PC-9 (cell line): Measurements from ENCODE around the gene UBTD2. TPM values are rescaled to one million over a fixed set of nuclear protein-coding genes. Genes with fewer than 3 reads are reported as not detected.
A peak's percentile ranks its signal among the peaks of the same experiment; 100 is the strongest.

Source experiments
- BruUV-seq: library from RNA; stranded (reverse); fragments of 400-500 nt; replicated peaks from 2 replicates; lab custom pipeline; 2021; lab: Mats Ljungman, UMichigan
- CTCF ChIA-PET: fragments of 300-600 bp; sonication (Branson Sonifier 250); formaldehyde crosslinking; loops from one replicate; lab custom pipeline; 2022; ENCODE audit warnings: antibody characterized with exemption; lab: Charles Lee
- POLR2A ChIA-PET: fragments of 300-600 bp; sonication (Branson Sonifier 250); formaldehyde crosslinking; loops from one replicate; lab custom pipeline; 2022; ENCODE audit warnings: antibody characterized with exemption; ENCODE audit not compliant: unreplicated experiment; lab: Charles Lee
- DNase-seq, 2 experiments: peaks; one replicate each; pipeline versions ENCODE4 v3.0.0 to v3.0.0-alpha.2; 2015 to 2022; ENCODE audit warnings: mixed read lengths in 1 of 2
- H2AFZ ChIP-seq: fragments of 200-600 bp; sonication (generic); 2 replicates; pipeline ENCODE4 v1.8.1; 2017; ENCODE audit warnings: antibody characterized with exemption
- H3F3A ChIP-seq: fragments of 200-600 bp; sonication (generic); 2 replicates; pipeline ENCODE4 v1.8.1; 2017; ENCODE audit warnings: antibody characterized with exemption, mild to moderate bottlenecking, low read depth; ENCODE audit not compliant: insufficient read depth
- H3K27ac ChIP-seq: fragments of 200-600 bp; sonication (generic); 2 replicates; pipeline ENCODE4 v1.6.1; 2016; ENCODE audit warnings: mixed run types
- H3K27me3 ChIP-seq: fragments of 200-600 bp; sonication (generic); 2 replicates; pipeline ENCODE4 v1.6.1; 2016; ENCODE audit warnings: low read depth, mixed run types; ENCODE audit not compliant: insufficient read depth
- H3K36me3 ChIP-seq: fragments of 200-600 bp; sonication (generic); 2 replicates; pipeline ENCODE4 v1.6.1; 2016; ENCODE audit warnings: low read depth, mixed run types
- H3K4me1 ChIP-seq: fragments of 200-600 bp; sonication (generic); replicated peaks from 2 replicates; pipeline ENCODE4 v1.6.1; 2016; ENCODE audit warnings: mixed run types; ENCODE audit not compliant: insufficient read depth
- H3K4me2 ChIP-seq: fragments of 200-600 bp; sonication (generic); 2 replicates; pipeline ENCODE4 v1.6.1; 2017; ENCODE audit warnings: mixed run types
- H3K4me3 ChIP-seq: fragments of 200-600 bp; sonication (generic); 2 replicates; pipeline ENCODE4 v1.6.1; 2016; ENCODE audit warnings: mixed run types
- H3K79me2 ChIP-seq: fragments of 200-600 bp; sonication (generic); 2 replicates; pipeline ENCODE4 v1.6.1; 2017; ENCODE audit warnings: low read depth, mixed run types
- H3K9me2 ChIP-seq: fragments of 200-600 bp; sonication (generic); 2 replicates; pipeline ENCODE4 v1.8.1; 2017; ENCODE audit warnings: mild to moderate bottlenecking; ENCODE audit not compliant: insufficient read depth
- H3K9me3 ChIP-seq: fragments of 200-600 bp; sonication (generic); 2 replicates; pipeline ENCODE4 v1.8.1; 2016; ENCODE audit warnings: low read depth; ENCODE audit not compliant: insufficient read depth
- H4K20me1 ChIP-seq: fragments of 200-600 bp; sonication (generic); 2 replicates; pipeline ENCODE4 v1.8.1; 2017; ENCODE audit not compliant: insufficient read depth
- EZH2 ChIP-seq: fragments of 200-600 bp; sonication (generic); IDR thresholded peaks from 2 replicates; pipeline ENCODE4 v1.8.0; 2017; ENCODE audit warnings: antibody characterized with exemption, low read depth
- intact Hi-C: fragments of 100-400 bp; cut with micrococcal nuclease; formaldehyde crosslinking; loops from one replicate; pipeline ENCODE4 v1.10.0; 2022; ENCODE audit not compliant: unreplicated experiment
- total RNA-seq: library from RNA; stranded (reverse); gene quantifications from 2 replicates; pipeline ENCODE4 v1.2.3, GENCODE V29; 2021
- TF ChIP-seq, protein P1 (sequence below): fragments of 200-600 bp; sonication (generic); conservative IDR thresholded peaks from 2 replicates; pipeline ENCODE4 v1.6.1; 2017; ENCODE audit warnings: mixed run types, antibody characterized with exemption, mild to moderate bottlenecking, moderate library complexity

The UBTD2 gene
- total RNA-seq, 1 experiment from 2014 or later = 21.7 TPM

DNA sequence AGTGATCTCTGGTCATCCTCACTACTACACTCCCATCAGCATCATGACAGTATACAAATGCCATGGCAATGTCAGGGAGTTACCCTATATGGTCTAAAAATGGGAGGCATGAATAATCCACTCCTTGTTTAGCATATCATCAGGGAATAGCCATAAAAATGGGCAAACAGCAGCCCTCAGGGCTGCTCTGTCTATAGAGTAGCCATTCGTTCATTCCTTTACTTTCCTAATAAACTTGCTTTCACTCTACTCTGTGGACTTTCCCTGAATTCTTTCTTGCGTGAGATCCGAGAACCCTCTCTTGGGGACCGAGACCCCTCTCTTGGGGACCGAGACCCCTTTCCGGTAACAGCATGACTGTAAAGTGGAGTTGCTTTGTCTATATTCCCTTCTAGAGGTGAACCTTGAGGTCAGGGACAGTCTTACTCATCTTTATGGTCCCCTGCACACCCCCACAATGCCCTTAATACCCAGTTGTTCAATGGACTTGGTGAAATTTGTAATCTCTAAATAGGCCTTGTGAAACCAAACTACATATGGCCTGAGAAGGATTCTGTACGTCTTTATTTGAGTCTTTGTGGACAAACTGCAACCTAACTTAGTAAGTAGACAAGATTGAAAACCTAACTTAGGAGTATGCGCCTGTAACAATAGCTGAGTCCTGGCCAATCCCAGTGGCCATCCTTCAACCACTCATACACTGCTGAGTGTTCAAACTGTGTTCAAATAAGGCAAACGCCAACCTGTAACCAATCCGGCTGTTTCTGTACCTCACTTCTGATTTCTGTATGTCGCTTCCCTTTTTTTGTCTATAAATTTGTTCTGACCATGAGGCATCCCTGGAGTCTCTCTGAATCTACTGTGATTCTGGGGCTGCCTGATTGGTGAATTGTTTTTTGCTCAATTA is 32.3 kb upstream of the UBTD2 start:
- Histone ChIP-seq H3K4me1 (peaks cover 37% of the 10 kb centered on the region), H3K27me3 (no peaks in the 10 kb centered on the region), H3K79me2 (no peaks in the 10 kb centered on the region), H3K36me3 (no peaks in the 10 kb centered on the region), H3K27ac (peak overlapping the region; percentile 96), H2AFZ (peak overlapping the region; percentile 73; the same call in 1 of the 2 replicates), H3K9me3 (no peaks in the 10 kb centered on the region), H4K20me1 (no peaks in the 10 kb centered on the region), H3K4me3 (no peak overlapping the region; the same call in 1 of the 2 replicates), H3F3A (peaks cover 32% of the 10 kb centered on the region), H3K9me2 (no peaks in the 10 kb centered on the region), H3K4me2 (peak overlapping the region; percentile 77)
- intact Hi-C loops = loop anchor here (2.0 kb wide), 1 partner anchor 45 kb away; no protein-coding TSS in a partner anchor
- ChIA-PET CTCF (interaction anchor here (0.6 kb wide), 1 partner anchor 13 kb away, joined by 4 read pairs; no protein-coding TSS in a partner anchor), POLR2A (interaction anchor here (0.7 to 0.8 kb wide), 2 partner anchors 12 to 18 kb away, joined by 3 to 10 read pairs; no protein-coding TSS in a partner anchor)
- no TSS peak for BruUV-seq
- no peak for TF ChIP-seq EZH2
- TF ChIP-seq, protein P1, sequence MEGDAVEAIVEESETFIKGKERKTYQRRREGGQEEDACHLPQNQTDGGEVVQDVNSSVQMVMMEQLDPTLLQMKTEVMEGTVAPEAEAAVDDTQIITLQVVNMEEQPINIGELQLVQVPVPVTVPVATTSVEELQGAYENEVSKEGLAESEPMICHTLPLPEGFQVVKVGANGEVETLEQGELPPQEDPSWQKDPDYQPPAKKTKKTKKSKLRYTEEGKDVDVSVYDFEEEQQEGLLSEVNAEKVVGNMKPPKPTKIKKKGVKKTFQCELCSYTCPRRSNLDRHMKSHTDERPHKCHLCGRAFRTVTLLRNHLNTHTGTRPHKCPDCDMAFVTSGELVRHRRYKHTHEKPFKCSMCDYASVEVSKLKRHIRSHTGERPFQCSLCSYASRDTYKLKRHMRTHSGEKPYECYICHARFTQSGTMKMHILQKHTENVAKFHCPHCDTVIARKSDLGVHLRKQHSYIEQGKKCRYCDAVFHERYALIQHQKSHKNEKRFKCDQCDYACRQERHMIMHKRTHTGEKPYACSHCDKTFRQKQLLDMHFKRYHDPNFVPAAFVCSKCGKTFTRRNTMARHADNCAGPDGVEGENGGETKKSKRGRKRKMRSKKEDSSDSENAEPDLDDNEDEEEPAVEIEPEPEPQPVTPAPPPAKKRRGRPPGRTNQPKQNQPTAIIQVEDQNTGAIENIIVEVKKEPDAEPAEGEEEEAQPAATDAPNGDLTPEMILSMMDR = no peak
- no peak for DNase-seq

DNA sequence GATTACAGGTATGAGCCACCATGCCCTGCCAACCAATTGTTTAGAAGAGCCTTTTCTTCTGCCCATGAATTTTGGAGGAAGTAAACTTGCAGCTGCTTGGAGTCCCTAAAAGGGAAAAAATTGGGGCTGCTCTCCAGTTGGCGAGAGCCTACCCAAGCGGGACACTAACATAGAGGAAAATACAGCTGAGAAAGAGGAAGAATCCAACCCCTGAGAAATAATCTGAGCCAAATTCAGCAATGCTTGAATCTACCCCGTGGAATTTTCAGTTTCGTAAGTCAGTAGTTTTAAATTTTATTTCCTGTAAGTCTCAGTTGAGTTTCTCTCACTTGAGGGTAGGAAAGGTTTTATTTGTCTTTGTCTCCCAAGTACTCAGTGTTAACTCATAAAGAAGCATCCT is 30.4 kb upstream of the UBTD2 start:
- H3K36me3 ChIP-seq = no peaks in the 10 kb centered on the region
- H3K27me3 ChIP-seq = no peaks in the 10 kb centered on the region
- H2AFZ ChIP-seq = peak overlapping the region; percentile 73
- no TSS peak for BruUV-seq
- intact Hi-C loops = loop anchor here (2.0 to 5.0 kb wide), 2 partner anchors 47 to 98 kb away; no protein-coding TSS in a partner anchor
- TF ChIP-seq, protein P1 = no peak
- no peak for TF ChIP-seq EZH2
- H3K4me2 ChIP-seq = peak overlapping the region; percentile 77
- peak in 1 of 2 experiments; percentile 36 for DNase-seq
- POLR2A ChIA-PET = no interaction called here
- H3K4me3 ChIP-seq = peak overlapping the region; percentile 38; the same call in 1 of the 2 replicates
- no peaks in the 10 kb centered on the region for H4K20me1 ChIP-seq
- peak overlapping the region; percentile 96 for H3K27ac ChIP-seq
- CTCF ChIA-PET = interaction anchor here (0.6 kb wide), 2 partner anchors 21 to 146 kb away, joined by 17 to 20 read pairs; no protein-coding TSS in a partner anchor
- H3K4me1 ChIP-seq = peaks cover 30% of the 10 kb centered on the region
- H3K9me3 ChIP-seq = no peaks in the 10 kb centered on the region
- H3K9me2 ChIP-seq = no peaks in the 10 kb centered on the region
- no peaks in the 10 kb centered on the region for H3K79me2 ChIP-seq
- peaks cover 33% of the 10 kb centered on the region for H3F3A ChIP-seq

DNA sequence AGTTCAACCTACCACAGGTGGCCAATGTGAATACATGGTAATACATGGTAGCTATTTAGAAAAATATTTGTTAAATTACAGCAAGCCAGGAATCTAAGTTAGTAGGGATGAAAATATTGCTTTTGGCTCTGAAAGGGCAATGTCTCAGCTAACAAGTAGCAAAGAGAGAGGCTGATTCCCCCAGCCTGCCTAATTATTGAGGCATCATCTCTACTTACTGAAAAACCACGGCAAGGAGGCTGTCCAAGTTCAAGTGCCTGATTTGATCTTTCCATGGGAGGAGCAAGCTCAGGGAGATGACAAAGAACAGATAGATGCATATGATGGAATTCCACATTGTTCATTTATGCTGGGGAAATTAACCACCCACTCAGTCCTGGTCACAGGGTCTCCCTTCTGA is 28.7 kb upstream of the UBTD2 start:
- Histone ChIP-seq H3F3A (peaks cover 37% of the 10 kb centered on the region), H3K79me2 (no peaks in the 10 kb centered on the region), H3K4me1 (peaks cover 38% of the 10 kb centered on the region), H2AFZ (no peak overlapping the region), H3K4me2 (no peak overlapping the region), H3K4me3 (no peak overlapping the region), H4K20me1 (no peaks in the 10 kb centered on the region), H3K27ac (no peak overlapping the region), H3K9me2 (no peaks in the 10 kb centered on the region), H3K27me3 (no peaks in the 10 kb centered on the region), H3K9me3 (no peaks in the 10 kb centered on the region), H3K36me3 (no peaks in the 10 kb centered on the region)
- BruUV-seq = no TSS peak
- CTCF ChIA-PET = no interaction called here
- no peak for TF ChIP-seq EZH2
- TF ChIP-seq, protein P1 = no peak
- intact Hi-C loops = loop anchor here (5.0 kb wide), 1 partner anchor 100 kb away; no protein-coding TSS in a partner anchor
- POLR2A ChIA-PET = no interaction called here
- no peak for DNase-seq
